GM12878 (cell line): ENCODE results near the gene GCNT1. TPM values are rescaled to one million over a fixed set of nuclear protein-coding genes. Genes with fewer than 3 reads are reported as not detected.
A peak's percentile ranks its signal among the peaks of the same experiment; 100 is the strongest.

Experiments used
- ATAC-seq: fragments of 200-7000 bp; cut with Tn5 transposase; 3 replicates; pipeline ENCODE4 v1.9.1; 2020; ENCODE audit warnings: mild to moderate bottlenecking, moderate library complexity
- BruUV-seq: library from RNA; stranded (reverse); fragments of 400-500 nt; replicated peaks from 2 replicates; lab custom pipeline; 2021; lab: Mats Ljungman, UMichigan
- CTCF ChIA-PET: fragments of 300-600 bp; sonication (Branson Sonifier 250); formaldehyde crosslinking; extraction: SDS; loops from one replicate; lab custom pipeline; 2021; ENCODE audit warnings: inconsistent platforms; lab: Yijun Ruan, JAX
- POLR2A ChIA-PET: fragments of 350-600 bp; formaldehyde crosslinking; extraction: SDS; loops from one replicate; lab custom pipeline; 2021; ENCODE audit warnings: inconsistent platforms; lab: Charles Lee
- RAD21 ChIA-PET: fragments of 300-600 bp; sonication (Branson Sonifier 250); formaldehyde crosslinking; loops from one replicate; lab custom pipeline; 2023; ENCODE audit warnings: antibody characterized with exemption; ENCODE audit not compliant: unreplicated experiment; lab: Charles Lee
- SMC1A ChIA-PET: fragments of 300-600 bp; sonication (Branson Sonifier 250); formaldehyde crosslinking; loops from one replicate; lab custom pipeline; 2023; ENCODE audit not compliant: unreplicated experiment, uncharacterized antibody; lab: Charles Lee
- DNase-seq: peaks from one replicate; pipeline ENCODE4 v3.0.0-alpha.2; 2011; ENCODE audit warnings: low read depth, low spot score
- FAIRE-seq: peaks from 3 replicates; lab custom pipeline; 2011; peaks lifted over from hg19 to GRCh38; lab: Jason Lieb, UNC
- H2AFZ ChIP-seq: 2 replicates; pipeline ENCODE4 v1.6.0; 2011; ENCODE audit warnings: low read depth, low read length, control low read depth; ENCODE audit not compliant: control insufficient read depth
- H3K27ac ChIP-seq: 2 replicates; pipeline ENCODE4 v1.5.1; 2011; ENCODE audit warnings: control low read depth; ENCODE audit not compliant: control insufficient read depth, insufficient read depth
- H3K27me3 ChIP-seq, 2 experiments: replicated peaks in 1 of 2; 2 replicates each; pipeline versions ENCODE4 v1.6.0 to v1.6.1; 2011; ENCODE audit warnings: low read length in 1 of 2; ENCODE audit not compliant: control insufficient read depth in 2 of 2, insufficient read depth in 2 of 2
- H3K36me3 ChIP-seq, 2 experiments: 2 replicates each; pipeline ENCODE4 v1.5.1; 2011; ENCODE audit warnings: low read length in 1 of 2; ENCODE audit not compliant: control insufficient read depth in 2 of 2, insufficient read depth in 2 of 2
- H3K4me1 ChIP-seq: 2 replicates; pipeline ENCODE4 v1.6.1; 2011; ENCODE audit warnings: mild to moderate bottlenecking, low read length, moderate library complexity, mixed read lengths; ENCODE audit not compliant: control insufficient read depth, insufficient read depth
- H3K4me2 ChIP-seq: 2 replicates; pipeline ENCODE4 v1.6.0; 2011; ENCODE audit warnings: control low read depth; ENCODE audit not compliant: control insufficient read depth, insufficient read depth
- H3K4me3 ChIP-seq: fragments of 200-600 bp; sonication (generic); 2 replicates; pipeline ENCODE4 v1.5.1; 2016
- H3K79me2 ChIP-seq: 2 replicates; pipeline ENCODE4 v1.6.0; 2011; ENCODE audit warnings: low read length; ENCODE audit not compliant: control insufficient read depth, insufficient read depth
- H3K9ac ChIP-seq: 2 replicates; pipeline ENCODE4 v1.8.0; 2011; ENCODE audit warnings: low read length, control low read depth, mixed read lengths; ENCODE audit not compliant: control insufficient read depth, insufficient read depth
- H3K9me3 ChIP-seq: replicated peaks from 3 replicates; pipeline ENCODE4 v1.5.1; 2011; ENCODE audit warnings: mild to moderate bottlenecking, low read length; ENCODE audit not compliant: control insufficient read depth, insufficient read depth
- H4K20me1 ChIP-seq: 2 replicates; pipeline ENCODE4 v1.6.0; 2011; ENCODE audit not compliant: control insufficient read depth, insufficient read depth
- ASH2L ChIP-seq: fragments of 300-600, 200-600 bp; sonication (generic); IDR thresholded peaks from 2 replicates; pipeline ENCODE4 v1.6.1; 2017; ENCODE audit warnings: low read depth, mild to moderate bottlenecking, borderline replicate concordance
- BMI1 ChIP-seq: fragments of 450-650 bp; IDR thresholded peaks from 2 replicates; pipeline ENCODE4 v1.6.1; 2016; ENCODE audit warnings: mild to moderate bottlenecking, moderate library complexity, borderline replicate concordance
- CHD2 ChIP-seq: IDR thresholded peaks from 2 replicates; pipeline ENCODE4 v1.6.1; 2011; ENCODE audit warnings: low read depth, low read length, improper control_type of control experiment, borderline replicate concordance
- E2F4 ChIP-seq: IDR thresholded peaks from 2 replicates; pipeline ENCODE4 v1.6.1; 2012; ENCODE audit warnings: low read depth, low read length, improper control_type of control experiment
- FOS ChIP-seq: IDR thresholded peaks from 3 replicates; pipeline ENCODE4 v1.6.1; 2011; ENCODE audit warnings: borderline replicate concordance; ENCODE audit not compliant: insufficient read length; ENCODE audit errors: extremely low read depth
- MEF2B ChIP-seq: fragments of 450-650 bp; IDR thresholded peaks from 2 replicates; pipeline ENCODE4 v1.6.1; 2018; ENCODE audit warnings: mild to moderate bottlenecking, moderate library complexity; ENCODE audit not compliant: partially characterized antibody, poor library complexity, severe bottlenecking
- MYC ChIP-seq: IDR thresholded peaks from 2 replicates; pipeline ENCODE4 v1.6.1; 2011; ENCODE audit warnings: mild to moderate bottlenecking, low read length, moderate library complexity, inconsistent platforms; ENCODE audit not compliant: insufficient read depth, insufficient replicate concordance, insufficient read length, severe bottlenecking
- RELA ChIP-seq: fragments of 450-650 bp; IDR thresholded peaks from 2 replicates; pipeline ENCODE4 v1.8.0; 2014; ENCODE audit warnings: borderline replicate concordance; ENCODE audit not compliant: partially characterized antibody
- RFX5 ChIP-seq: IDR thresholded peaks from 2 replicates; pipeline ENCODE4 v1.6.1; 2011; ENCODE audit warnings: low read depth, low read length, improper control_type of control experiment
- SMAD1 ChIP-seq: fragments of 450-650 bp; IDR thresholded peaks from 2 replicates; pipeline ENCODE4 v1.6.1; 2018; ENCODE audit warnings: mild to moderate bottlenecking, low read depth; ENCODE audit not compliant: partially characterized antibody
- USF2 ChIP-seq: IDR thresholded peaks from 2 replicates; pipeline ENCODE4 v1.6.1; 2011; ENCODE audit warnings: low read depth, low read length, improper control_type of control experiment, borderline replicate concordance
- ZNF592 ChIP-seq: fragments of 450-650 bp; IDR thresholded peaks from 2 replicates; pipeline ENCODE4 v1.6.1; 2017; ENCODE audit warnings: mild to moderate bottlenecking, moderate library complexity
- WGBS: methylation state at CpG from one replicate; pipeline ENCODE4 v1.1.6; 2016; ENCODE audit warnings: low lambda C conversion rate; ENCODE audit not compliant: insufficient replicate concordance, insufficient coverage; ENCODE audit errors: missing lambda C conversion rate; 5-methylcytosine and 5-hydroxymethylcytosine counted together
- in situ Hi-C: fragments of 300-500 bp; cut with MboI; formaldehyde crosslinking; loops from 9 replicates; pipeline ENCODE4 v1.14.3; 2018; ENCODE audit warnings: mixed read lengths
- intact Hi-C: fragments of 100-400 bp; cut with micrococcal nuclease; formaldehyde crosslinking; loops from one replicate; pipeline ENCODE4 v1.14.2; 2022; ENCODE audit not compliant: unreplicated experiment
- polyA plus RNA-seq, 11 experiments: library from polyadenylated mRNA; depleted of rRNA in 4 of 11; unstranded in 6 of 11; stranded (reverse) in 5 of 11; fragments of >200 nt; fragmentation: Nextera tagmentation in 4 of 11; fragmentation: Illumina TruSeq in 1 of 11; extraction: Ambion mirVana in 4 of 11; extraction: Trizol in 1 of 11; gene quantifications; 1 replicate in 1 of 11; 2 replicates in 10 of 11; pipeline versions ENCODE4 v1.2.1 to v1.2.3, GENCODE V29; 2011 to 2016; ENCODE audit warnings: inconsistent platforms in 2 of 11, missing spikeins in 2 of 11, low read depth in 1 of 11
- total RNA-seq, 4 experiments: library from RNA; depleted of rRNA in 3 of 4; stranded (reverse); fragments of >200 nt in 3 of 4; fragmentation: Illumina TruSeq in 1 of 4; extraction: Trizol in 1 of 4; gene quantifications; 2 replicates each; pipeline versions ENCODE4 v1.2.1 to v1.2.3, GENCODE V29; 2013 to 2021
- TF ChIP-seq, protein P1 (sequence below): IDR thresholded peaks from 2 replicates; pipeline ENCODE4 v1.6.1; 2012; ENCODE audit warnings: mild to moderate bottlenecking, low read depth, low read length

Gene GCNT1
- total and polyA plus RNA-seq, 10 of the 15 experiments (the other 5 are each of a cell fraction or from before 2014, with no cell fraction given), result 2.8 to 17.8 (median 7.1) TPM

DNA sequence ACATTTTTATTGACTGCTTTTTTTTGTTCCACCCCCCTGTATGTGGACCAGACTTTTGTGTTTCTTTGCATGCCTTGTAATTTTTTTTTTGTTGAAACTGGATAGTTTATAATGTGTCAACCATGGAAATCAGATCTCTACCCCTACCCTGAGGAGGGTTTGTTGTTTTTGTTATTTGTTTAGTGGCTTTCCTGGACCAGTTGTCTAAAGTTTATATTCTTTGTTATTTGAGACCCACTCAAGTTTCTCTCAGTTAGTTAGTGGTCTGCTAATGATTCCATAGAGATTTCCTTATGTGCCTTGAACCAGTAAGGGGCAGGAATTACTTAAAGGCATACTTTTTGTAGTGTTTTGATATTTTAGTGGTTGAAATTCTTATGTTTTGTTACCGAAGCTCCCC, 41.1 kb downstream of the GCNT1 start:
- Histone ChIP-seq H3K27ac (peak overlapping the region; percentile 24; the same call in 1 of the 2 replicates), H3K4me1 (no peaks in the 10 kb centered on the region), H3K9ac (no peak overlapping the region), H3K36me3 (peaks cover 0 to 6% of the 10 kb centered on the region in 2 experiments; a peak in 1 of 4 replicates), H2AFZ (no peak overlapping the region), H3K9me3 (no peaks in the 10 kb centered on the region), H3K79me2 (no peaks in the 10 kb centered on the region), H3K4me2 (no peak overlapping the region), H3K4me3 (no peak overlapping the region), H4K20me1 (no peaks in the 10 kb centered on the region), H3K27me3 (no peaks in the 10 kb centered on the region; a peak in 1 of 4 replicates)
- CTCF ChIA-PET, result no interaction called here
- RAD21 ChIA-PET, result no interaction called here
- POLR2A ChIA-PET, result no interaction called here
- no peak for DNase-seq
- no peak for ATAC-seq
- in situ Hi-C loops, result no loop called here
- 96% methylated on average over 1 of the region's 1 CpG for WGBS
- no peak for TF ChIP-seq CHD2
- TF ChIP-seq SMAD1, result no peak
- TF ChIP-seq RFX5, result no peak
- no peak for TF ChIP-seq RELA
- TF ChIP-seq E2F4, result no peak
- TF ChIP-seq BMI1, result no peak
- TF ChIP-seq FOS, result no peak
- TF ChIP-seq MYC, result no peak
- TF ChIP-seq, protein P1, sequence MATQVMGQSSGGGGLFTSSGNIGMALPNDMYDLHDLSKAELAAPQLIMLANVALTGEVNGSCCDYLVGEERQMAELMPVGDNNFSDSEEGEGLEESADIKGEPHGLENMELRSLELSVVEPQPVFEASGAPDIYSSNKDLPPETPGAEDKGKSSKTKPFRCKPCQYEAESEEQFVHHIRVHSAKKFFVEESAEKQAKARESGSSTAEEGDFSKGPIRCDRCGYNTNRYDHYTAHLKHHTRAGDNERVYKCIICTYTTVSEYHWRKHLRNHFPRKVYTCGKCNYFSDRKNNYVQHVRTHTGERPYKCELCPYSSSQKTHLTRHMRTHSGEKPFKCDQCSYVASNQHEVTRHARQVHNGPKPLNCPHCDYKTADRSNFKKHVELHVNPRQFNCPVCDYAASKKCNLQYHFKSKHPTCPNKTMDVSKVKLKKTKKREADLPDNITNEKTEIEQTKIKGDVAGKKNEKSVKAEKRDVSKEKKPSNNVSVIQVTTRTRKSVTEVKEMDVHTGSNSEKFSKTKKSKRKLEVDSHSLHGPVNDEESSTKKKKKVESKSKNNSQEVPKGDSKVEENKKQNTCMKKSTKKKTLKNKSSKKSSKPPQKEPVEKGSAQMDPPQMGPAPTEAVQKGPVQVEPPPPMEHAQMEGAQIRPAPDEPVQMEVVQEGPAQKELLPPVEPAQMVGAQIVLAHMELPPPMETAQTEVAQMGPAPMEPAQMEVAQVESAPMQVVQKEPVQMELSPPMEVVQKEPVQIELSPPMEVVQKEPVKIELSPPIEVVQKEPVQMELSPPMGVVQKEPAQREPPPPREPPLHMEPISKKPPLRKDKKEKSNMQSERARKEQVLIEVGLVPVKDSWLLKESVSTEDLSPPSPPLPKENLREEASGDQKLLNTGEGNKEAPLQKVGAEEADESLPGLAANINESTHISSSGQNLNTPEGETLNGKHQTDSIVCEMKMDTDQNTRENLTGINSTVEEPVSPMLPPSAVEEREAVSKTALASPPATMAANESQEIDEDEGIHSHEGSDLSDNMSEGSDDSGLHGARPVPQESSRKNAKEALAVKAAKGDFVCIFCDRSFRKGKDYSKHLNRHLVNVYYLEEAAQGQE, result no peak
- no peak for TF ChIP-seq MEF2B
- TF ChIP-seq ASH2L, result no peak
- no peak for TF ChIP-seq ZNF592
- no peak for TF ChIP-seq USF2
- no peak for FAIRE-seq
- SMC1A ChIA-PET, result no interaction called here
- intact Hi-C loops, result no loop called here
- no TSS peak for BruUV-seq
